ENCODE results near the gene PSMD14. TPM values are rescaled to one million over a fixed set of nuclear protein-coding genes. Genes with fewer than 3 reads are reported as not detected.
"Not testable (repeated sequence)": the region's sequence is repeated elsewhere in the genome, so short reads cannot be mapped to it uniquely, and the experiment has no call there.

The PSMD14 gene
- total and polyA plus RNA-seq, 2 donors (not counting 1 experiment from before 2014, with no cell fraction given), result 7.4 to 27.0 TPM

- no peak for DNase-seq
- intact Hi-C loops (cut with micrococcal nuclease), result no loop called here
- Histone ChIP-seq H3K9me3 (ENCODE audit: control extremely low read depth in 1 of 3, control insufficient read depth in 2 of 3, insufficient read depth in 1 of 3, low read length in 2 of 3) (peaks cover 3 to 12% (median 6%) of the 10 kb centered on the region in 3 donors), H3K79me2 (ENCODE audit: control insufficient read depth, insufficient read depth, low read length) (peaks cover 21% of the 10 kb centered on the region), H4K20me1 (ENCODE audit: control insufficient read depth, insufficient read depth, low read length, poor library complexity, severe bottlenecking) (no peaks in the 10 kb centered on the region), H3K36me3 (replicated peaks in 1 of 2; ENCODE audit: control extremely low read depth in 1 of 2, control insufficient read depth in 1 of 2, extremely low read depth in 1 of 2, insufficient read depth in 2 of 2, low read length in 1 of 2) (peaks cover 0 to 3% of the 10 kb centered on the region in 2 experiments), H3K4me3 (ENCODE audit: control extremely low read depth in 1 of 5, extremely low read depth in 1 of 5, insufficient read depth in 1 of 5, low read depth in 2 of 5, low read length in 4 of 5) (no peak overlapping the region), H2AFZ (ENCODE audit: insufficient read depth, low read depth, low read length, poor library complexity, severe bottlenecking) (no peak overlapping the region), H3K4me2 (replicated peaks; ENCODE audit: low read depth, low read length, poor library complexity, severe bottlenecking) (no peak overlapping the region), H3K27me3 (replicated peaks in 1 of 4; ENCODE audit: control extremely low read depth in 1 of 4, control insufficient read depth in 3 of 4, insufficient read depth in 4 of 4, low read length in 3 of 4) (no peaks in the 10 kb centered on the region), H3K27ac (ENCODE audit: low read length in 2 of 2) (no peak overlapping the region), H3K4me1 (ENCODE audit: control insufficient read depth in 2 of 2, insufficient read depth in 2 of 2, low read length in 2 of 2) (peaks cover 0 to 6% of the 10 kb centered on the region in 2 donors), H3K9ac (ENCODE audit: low read length) (no peak overlapping the region)
- ChIA-PET POLR2A (no interaction called here), CTCF (no interaction called here)
- H3K9me3 Mint-ChIP-seq (ENCODE audit: insufficient read depth), result no peaks in the 10 kb centered on the region
- no peak overlapping the region for H3K4me3 Mint-ChIP-seq
- TF ChIP-seq EZH2 (IDR thresholded peaks at IDR 0.05; ENCODE audit: borderline replicate concordance, insufficient read depth, low read depth, low read length, poor library complexity, severe bottlenecking), result no peak
- TF ChIP-seq, protein P1, sequence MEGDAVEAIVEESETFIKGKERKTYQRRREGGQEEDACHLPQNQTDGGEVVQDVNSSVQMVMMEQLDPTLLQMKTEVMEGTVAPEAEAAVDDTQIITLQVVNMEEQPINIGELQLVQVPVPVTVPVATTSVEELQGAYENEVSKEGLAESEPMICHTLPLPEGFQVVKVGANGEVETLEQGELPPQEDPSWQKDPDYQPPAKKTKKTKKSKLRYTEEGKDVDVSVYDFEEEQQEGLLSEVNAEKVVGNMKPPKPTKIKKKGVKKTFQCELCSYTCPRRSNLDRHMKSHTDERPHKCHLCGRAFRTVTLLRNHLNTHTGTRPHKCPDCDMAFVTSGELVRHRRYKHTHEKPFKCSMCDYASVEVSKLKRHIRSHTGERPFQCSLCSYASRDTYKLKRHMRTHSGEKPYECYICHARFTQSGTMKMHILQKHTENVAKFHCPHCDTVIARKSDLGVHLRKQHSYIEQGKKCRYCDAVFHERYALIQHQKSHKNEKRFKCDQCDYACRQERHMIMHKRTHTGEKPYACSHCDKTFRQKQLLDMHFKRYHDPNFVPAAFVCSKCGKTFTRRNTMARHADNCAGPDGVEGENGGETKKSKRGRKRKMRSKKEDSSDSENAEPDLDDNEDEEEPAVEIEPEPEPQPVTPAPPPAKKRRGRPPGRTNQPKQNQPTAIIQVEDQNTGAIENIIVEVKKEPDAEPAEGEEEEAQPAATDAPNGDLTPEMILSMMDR (IDR thresholded peaks at IDR 0.05), result no peak
- no peaks in the 10 kb centered on the region for H3K27me3 Mint-ChIP-seq
- ATAC-seq (ENCODE audit: low read depth), result no peak
- H3K4me1 Mint-ChIP-seq, result peaks cover 22% of the 10 kb centered on the region
- no peak overlapping the region for H3K27ac Mint-ChIP-seq
Observed at GRCh38 chr2:161357097-161357496, 48.9 kb downstream of the PSMD14 start.

GRCh38 chr2:161358838-161359237 lies 50.6 kb downstream of the PSMD14 start:
- ATAC-seq (ENCODE audit: low read depth), result no peak
- no peak overlapping the region for H3K27ac ChIP-seq (ENCODE audit: low read length in 2 of 2)
- H3K79me2 ChIP-seq (ENCODE audit: control insufficient read depth, insufficient read depth, low read length), result peaks cover 15% of the 10 kb centered on the region
- peaks cover 5% of the 10 kb centered on the region for H4K20me1 ChIP-seq (ENCODE audit: control insufficient read depth, insufficient read depth, low read length, poor library complexity, severe bottlenecking)
- Mint-ChIP-seq H3K27me3 (no peaks in the 10 kb centered on the region), H3K9me3 (ENCODE audit: insufficient read depth) (peaks cover 2% of the 10 kb centered on the region), H3K4me1 (peaks cover 9% of the 10 kb centered on the region), H3K4me3 (no peak overlapping the region), H3K27ac (no peak overlapping the region)
- POLR2A ChIA-PET, result no interaction called here
- no peak overlapping the region for H3K4me2 ChIP-seq (replicated peaks; ENCODE audit: low read depth, low read length, poor library complexity, severe bottlenecking)
- no peak overlapping the region for H3K9ac ChIP-seq (ENCODE audit: low read length)
- H3K4me3 ChIP-seq (ENCODE audit: control extremely low read depth in 1 of 5, extremely low read depth in 1 of 5, insufficient read depth in 1 of 5, low read depth in 2 of 5, low read length in 4 of 5), result no peak overlapping the region
- WGBS (ENCODE audit: insufficient coverage), result 100% methylated on average over 1 of the region's 3 CpGs
- H2AFZ ChIP-seq (ENCODE audit: insufficient read depth, low read depth, low read length, poor library complexity, severe bottlenecking), result no peak overlapping the region
- no peaks in the 10 kb centered on the region for H3K27me3 ChIP-seq (replicated peaks in 1 of 4; ENCODE audit: control extremely low read depth in 1 of 4, control insufficient read depth in 3 of 4, insufficient read depth in 4 of 4, low read length in 3 of 4)
- DNase-seq, result no peak
- H3K4me1 ChIP-seq (ENCODE audit: control insufficient read depth in 2 of 2, insufficient read depth in 2 of 2, low read length in 2 of 2), result no peaks in the 10 kb centered on the region
- H3K36me3 ChIP-seq (replicated peaks in 1 of 2; ENCODE audit: control extremely low read depth in 1 of 2, control insufficient read depth in 1 of 2, extremely low read depth in 1 of 2, insufficient read depth in 2 of 2, low read length in 1 of 2), result peaks cover 0 to 3% of the 10 kb centered on the region in 2 experiments
- TF ChIP-seq, protein P1 (IDR thresholded peaks at IDR 0.05), result no peak
- no peak for TF ChIP-seq EZH2 (IDR thresholded peaks at IDR 0.05; ENCODE audit: borderline replicate concordance, insufficient read depth, low read depth, low read length, poor library complexity, severe bottlenecking)
- peaks cover 5 to 21% (median 16%) of the 10 kb centered on the region in 3 donors for H3K9me3 ChIP-seq (ENCODE audit: control extremely low read depth in 1 of 3, control insufficient read depth in 2 of 3, insufficient read depth in 1 of 3, low read length in 2 of 3)
- CTCF ChIA-PET, result no interaction called here
- intact Hi-C loops (cut with micrococcal nuclease), result no loop called here

DNA sequence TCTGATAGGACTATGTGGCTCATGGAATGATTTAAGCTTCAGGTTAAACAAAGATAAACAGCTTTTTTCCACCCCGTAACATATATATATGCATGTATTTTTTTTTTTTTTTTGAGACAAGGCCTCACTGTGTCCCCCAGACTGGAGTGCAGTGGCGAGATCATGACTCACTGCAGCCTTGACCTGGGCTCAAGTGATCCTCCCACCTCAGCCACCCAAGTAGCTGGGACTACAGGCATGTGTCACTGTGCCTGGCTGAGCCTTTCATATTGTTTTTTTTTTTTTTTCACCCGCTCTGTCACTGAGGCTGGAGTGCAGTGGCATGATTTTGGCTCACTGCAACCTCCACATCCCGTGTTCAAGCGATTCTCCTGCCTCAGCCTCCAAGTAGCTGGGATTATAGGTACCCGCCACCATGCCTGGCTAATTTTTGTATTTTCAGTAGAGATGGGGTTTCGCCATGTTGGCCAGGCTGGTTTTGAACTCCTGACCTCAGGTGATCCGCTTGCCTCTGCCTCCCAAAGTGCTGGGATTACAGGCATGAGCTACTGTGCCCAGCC lies 52.0 kb downstream of the PSMD14 start:
- H3K4me3 Mint-ChIP-seq; H4K20me1 ChIP-seq (ENCODE audit: control insufficient read depth, insufficient read depth, low read length, poor library complexity, severe bottlenecking); H3K4me3 ChIP-seq (ENCODE audit: control extremely low read depth in 1 of 5, extremely low read depth in 1 of 5, insufficient read depth in 1 of 5, low read depth in 2 of 5, low read length in 4 of 5); H3K27ac Mint-ChIP-seq; H3K9me3 Mint-ChIP-seq (ENCODE audit: insufficient read depth); DNase-seq; H3K27me3 Mint-ChIP-seq; H3K9ac ChIP-seq (ENCODE audit: low read length); POLR2A ChIA-PET; CTCF ChIA-PET; H3K4me2 ChIP-seq (replicated peaks; ENCODE audit: low read depth, low read length, poor library complexity, severe bottlenecking); H2AFZ ChIP-seq (ENCODE audit: insufficient read depth, low read depth, low read length, poor library complexity, severe bottlenecking); H3K4me1 ChIP-seq (ENCODE audit: control insufficient read depth in 2 of 2, insufficient read depth in 2 of 2, low read length in 2 of 2); H3K79me2 ChIP-seq (ENCODE audit: control insufficient read depth, insufficient read depth, low read length); H3K27me3 ChIP-seq (replicated peaks in 1 of 4; ENCODE audit: control extremely low read depth in 1 of 4, control insufficient read depth in 3 of 4, insufficient read depth in 4 of 4, low read length in 3 of 4); H3K36me3 ChIP-seq (replicated peaks in 1 of 2; ENCODE audit: control extremely low read depth in 1 of 2, control insufficient read depth in 1 of 2, extremely low read depth in 1 of 2, insufficient read depth in 2 of 2, low read length in 1 of 2); H3K27ac ChIP-seq (ENCODE audit: low read length in 2 of 2); intact Hi-C loops (cut with micrococcal nuclease); ATAC-seq (ENCODE audit: low read depth); H3K4me1 Mint-ChIP-seq: not testable (repeated sequence)
- 100% methylated on average over 1 of the region's 8 CpGs for WGBS (ENCODE audit: insufficient coverage)
- peaks cover 5 to 22% (median 16%) of the 10 kb centered on the region in 3 donors for H3K9me3 ChIP-seq (ENCODE audit: control extremely low read depth in 1 of 3, control insufficient read depth in 2 of 3, insufficient read depth in 1 of 3, low read length in 2 of 3)

Measured in B cell (primary cell).